HepG2 (cell line): ENCODE data around the gene CCDC88C. TPM values are rescaled to one million over a fixed set of nuclear protein-coding genes. Genes with fewer than 3 reads are reported as not detected.

Experiments
- BORCS8-MEF2B ChIP-seq: sonication (generic); formaldehyde crosslinking; IDR thresholded peaks from 2 replicates; pipeline ENCODE4 v1.8.0; 2022; ENCODE audit warnings: mild to moderate bottlenecking, missing genetic modification reagents
- EED ChIP-seq: sonication (generic); formaldehyde crosslinking; IDR thresholded peaks from 2 replicates; pipeline ENCODE4 v1.5.0; 2020; ENCODE audit warnings: mild to moderate bottlenecking, missing genetic modification reagents
- HNRNPLL ChIP-seq: fragments of 200-400 bp; formaldehyde crosslinking; IDR thresholded peaks from 2 replicates; pipeline ENCODE4 v1.6.1; 2017; ENCODE audit warnings: mild to moderate bottlenecking, low read depth, low read length; ENCODE audit not compliant: poor library complexity, severe bottlenecking
- MTERF4 ChIP-seq: sonication (generic); formaldehyde crosslinking; IDR thresholded peaks from 2 replicates; pipeline ENCODE4 v1.8.0; 2023; ENCODE audit warnings: mild to moderate bottlenecking, missing genetic modification reagents
- RFXAP ChIP-seq: sonication (generic); formaldehyde crosslinking; IDR thresholded peaks from 2 replicates; pipeline ENCODE4 v1.4.0; 2020; ENCODE audit warnings: missing genetic modification reagents, borderline replicate concordance
- TEAD3 ChIP-seq: optimal IDR thresholded peaks from 2 replicates; pipeline ENCODE3; 2016; ENCODE audit warnings: borderline replicate concordance
- ZFP90 ChIP-seq: sonication (generic); formaldehyde crosslinking; IDR thresholded peaks from 2 replicates; pipeline ENCODE4 v1.8.0; 2022; ENCODE audit warnings: missing genetic modification reagents, mild to moderate bottlenecking, inconsistent platforms, borderline replicate concordance
- ZHX2 ChIP-seq, 2 experiments: sonication (generic) in 1 of 2; formaldehyde crosslinking in 1 of 2; IDR thresholded peaks; 2 replicates each; pipeline versions ENCODE4 v1.6.1 to v1.9.0; 2014 to 2022; ENCODE audit warnings: antibody characterized with exemption in 1 of 2, borderline replicate concordance in 1 of 2, inconsistent platforms in 1 of 2, low read depth in 1 of 2, missing genetic modification reagents in 1 of 2
- ZNF138 ChIP-seq: sonication (generic); formaldehyde crosslinking; IDR thresholded peaks from 2 replicates; pipeline ENCODE4 v1.5.0; 2020; ENCODE audit warnings: mild to moderate bottlenecking, low read depth, missing genetic modification reagents
- ZNF17 ChIP-seq: sonication (generic); formaldehyde crosslinking; IDR thresholded peaks from 2 replicates; pipeline ENCODE4 v1.5.0; 2020; ENCODE audit warnings: mild to moderate bottlenecking, missing genetic modification reagents
- ZNF281 ChIP-seq: sonication (generic); formaldehyde crosslinking; IDR thresholded peaks from 2 replicates; pipeline ENCODE4 v1.4.0; 2020; ENCODE audit warnings: missing genetic modification reagents, borderline replicate concordance
- ZSCAN21 ChIP-seq: sonication (generic); formaldehyde crosslinking; IDR thresholded peaks from 2 replicates; pipeline ENCODE4 v1.8.0; 2022; ENCODE audit warnings: mild to moderate bottlenecking, missing genetic modification reagents, moderate library complexity, borderline replicate concordance
- ZSCAN22 ChIP-seq: sonication (generic); formaldehyde crosslinking; IDR thresholded peaks from 2 replicates; pipeline ENCODE4 v1.4.0; 2020; ENCODE audit warnings: mild to moderate bottlenecking, missing genetic modification reagents
- polyA plus RNA-seq, 8 experiments: library from polyadenylated mRNA; depleted of rRNA in 3 of 8; stranded (reverse) in 7 of 8; unstranded in 1 of 8; fragments of >200 nt; fragmentation: Illumina TruSeq in 4 of 8; extraction: Trizol in 4 of 8; gene quantifications; 2 replicates each; pipeline versions ENCODE4 v1.2.1 to v1.2.3, GENCODE V29; 2011 to 2016; ENCODE audit warnings: low read depth in 4 of 8, missing spikeins in 1 of 8, mixed read lengths in 1 of 8; ENCODE audit not compliant: insufficient read depth in 1 of 8
- total RNA-seq, 5 experiments: library from RNA; depleted of rRNA; stranded (reverse); fragments of >200 nt; fragmentation: Illumina TruSeq; extraction: Trizol; gene quantifications; 2 replicates each; pipeline ENCODE4 v1.2.3, GENCODE V29; 2016; ENCODE audit warnings: low read depth in 1 of 5
- TF ChIP-seq, protein P1 (sequence below): sonication (generic); formaldehyde crosslinking; IDR thresholded peaks from 2 replicates; pipeline ENCODE4 v1.9.0; 2021; ENCODE audit warnings: missing genetic modification reagents, borderline replicate concordance

Gene CCDC88C
- total and polyA plus RNA-seq, 2 of the 13 experiments (the other 11 are each of a cell fraction or from before 2014, with no cell fraction given): 3.6 to 11.7 TPM

DNA sequence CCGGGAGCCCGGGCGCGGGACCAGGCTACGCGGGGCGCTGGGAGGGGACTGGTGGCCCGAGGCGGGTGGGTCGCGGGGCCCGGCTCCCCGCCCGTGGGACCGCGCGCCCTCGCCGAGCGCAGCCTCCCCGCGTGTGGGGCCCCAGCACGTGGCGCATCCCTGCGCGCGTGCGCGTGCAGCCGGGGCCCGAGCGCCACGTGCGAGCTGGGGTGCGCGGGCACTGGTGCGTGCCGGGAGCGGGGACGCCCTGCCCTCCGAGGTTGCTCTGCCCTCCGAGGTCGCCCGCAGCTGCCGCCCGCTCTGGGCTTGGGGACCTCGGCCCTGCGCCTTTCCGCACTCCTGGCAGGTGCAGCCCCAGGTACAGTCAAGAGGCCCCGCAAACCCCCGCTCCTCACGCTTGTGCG lies 365 bp upstream of the CCDC88C start (continued):
- TF ChIP-seq ZHX2 (IDR thresholded peaks at IDR 0.05; ENCODE audit: low read depth) (no peak), ZHX2 (CRISPR knock-in tag; IDR thresholded peaks at IDR 0.05; ENCODE audit: borderline replicate concordance) (peak; percentile 83; the same call in 1 of the 2 replicates), HNRNPLL (no peak), BORCS8-MEF2B (CRISPR knock-in tag) (peak; percentile 97), ZNF17 (CRISPR knock-in tag) (no peak), TEAD3 (CRISPR knock-in tag) (no peak), ZNF138 (CRISPR knock-in tag) (peak; percentile 98), MTERF4 (CRISPR knock-in tag) (peak; percentile 58; the same call in 1 of the 2 replicates), EED (CRISPR knock-in tag) (peak; percentile 74; the same call in 1 of the 2 replicates), ZSCAN21 (peak; percentile 98), ZSCAN22 (CRISPR knock-in tag) (0 out of 2 replicates have a peak, but pooled peaks have one; percentile 52), ZNF281 (CRISPR knock-in tag) (peak; percentile 49; the same call in 1 of the 2 replicates), RFXAP (CRISPR knock-in tag) (peak; percentile 68; the same call in 1 of the 2 replicates), ZFP90 (peak; percentile 18; the same call in 1 of the 2 replicates)
- TF ChIP-seq, protein P1, sequence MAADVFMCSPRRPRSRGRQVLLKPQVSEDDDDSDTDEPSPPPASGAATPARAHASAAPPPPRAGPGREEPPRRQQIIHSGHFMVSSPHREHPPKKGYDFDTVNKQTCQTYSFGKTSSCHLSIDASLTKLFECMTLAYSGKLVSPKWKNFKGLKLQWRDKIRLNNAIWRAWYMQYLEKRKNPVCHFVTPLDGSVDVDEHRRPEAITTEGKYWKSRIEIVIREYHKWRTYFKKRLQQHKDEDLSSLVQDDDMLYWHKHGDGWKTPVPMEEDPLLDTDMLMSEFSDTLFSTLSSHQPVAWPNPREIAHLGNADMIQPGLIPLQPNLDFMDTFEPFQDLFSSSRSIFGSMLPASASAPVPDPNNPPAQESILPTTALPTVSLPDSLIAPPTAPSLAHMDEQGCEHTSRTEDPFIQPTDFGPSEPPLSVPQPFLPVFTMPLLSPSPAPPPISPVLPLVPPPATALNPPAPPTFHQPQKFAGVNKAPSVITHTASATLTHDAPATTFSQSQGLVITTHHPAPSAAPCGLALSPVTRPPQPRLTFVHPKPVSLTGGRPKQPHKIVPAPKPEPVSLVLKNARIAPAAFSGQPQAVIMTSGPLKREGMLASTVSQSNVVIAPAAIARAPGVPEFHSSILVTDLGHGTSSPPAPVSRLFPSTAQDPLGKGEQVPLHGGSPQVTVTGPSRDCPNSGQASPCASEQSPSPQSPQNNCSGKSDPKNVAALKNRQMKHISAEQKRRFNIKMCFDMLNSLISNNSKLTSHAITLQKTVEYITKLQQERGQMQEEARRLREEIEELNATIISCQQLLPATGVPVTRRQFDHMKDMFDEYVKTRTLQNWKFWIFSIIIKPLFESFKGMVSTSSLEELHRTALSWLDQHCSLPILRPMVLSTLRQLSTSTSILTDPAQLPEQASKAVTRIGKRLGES: peak; percentile 79; the same call in 1 of the 2 replicates
